IMR-90 (cell line): ENCODE data around the gene COPZ1. TPM values are rescaled to one million over a fixed set of nuclear protein-coding genes. Genes with fewer than 3 reads are reported as not detected.

Experiments
- ATAC-seq: fragments of 200-7000 bp; cut with Tn5 transposase; 2 replicates; pipeline ENCODE4 v1.9.1; 2020; ENCODE audit warnings: low read depth, mild to moderate bottlenecking, moderate library complexity
- BruUV-seq: library from RNA; stranded (reverse); fragments of 400-500 nt; replicated peaks from 2 replicates; lab custom pipeline; 2021; lab: Mats Ljungman, UMichigan
- CTCF ChIA-PET: fragments of 300-600 bp; formaldehyde crosslinking; extraction: SDS; loops from one replicate; lab custom pipeline; 2021; ENCODE audit warnings: antibody characterized with exemption; lab: Yijun Ruan, JAX
- POLR2A ChIA-PET: fragments of 300-600 bp; sonication (Branson Sonifier 250); formaldehyde crosslinking; loops from one replicate; lab custom pipeline; 2022; ENCODE audit warnings: antibody characterized with exemption; ENCODE audit not compliant: unreplicated experiment; lab: Charles Lee
- DNase-seq: peaks from one replicate; pipeline ENCODE4 v3.0.0; 2013
- H2AFZ ChIP-seq: replicated peaks from 2 replicates; pipeline ENCODE3; 2013; ENCODE audit warnings: low read length, mild to moderate bottlenecking; ENCODE audit not compliant: poor library complexity
- H2AK5ac ChIP-seq: 2 replicates; pipeline ENCODE4 v1.6.1; 2013; ENCODE audit warnings: low read depth, low read length, inconsistent platforms
- H2AK9ac ChIP-seq: replicated peaks from 2 replicates; pipeline ENCODE3; 2013; ENCODE audit warnings: mild to moderate bottlenecking, low read depth, low read length, moderate library complexity; ENCODE audit not compliant: poor library complexity
- H2BK120ac ChIP-seq: 2 replicates; pipeline ENCODE4 v1.6.1; 2013; ENCODE audit warnings: low read depth, low read length, inconsistent platforms
- H2BK15ac ChIP-seq: 3 replicates; pipeline ENCODE4 v1.6.1; 2013; ENCODE audit warnings: low read depth, low read length, inconsistent platforms
- H2BK20ac ChIP-seq: 2 replicates; pipeline ENCODE4 v1.6.1; 2013; ENCODE audit warnings: low read depth, mild to moderate bottlenecking, inconsistent platforms, low read length, moderate library complexity
- H2BK5ac ChIP-seq: 2 replicates; pipeline ENCODE4 v1.6.1; 2013; ENCODE audit warnings: mild to moderate bottlenecking, low read depth, low read length, inconsistent platforms; ENCODE audit not compliant: poor library complexity, severe bottlenecking
- H3K14ac ChIP-seq: replicated peaks from 2 replicates; pipeline ENCODE4 v1.6.1; 2013; ENCODE audit warnings: low read depth, low read length, inconsistent platforms
- H3K18ac ChIP-seq: 2 replicates; pipeline ENCODE4 v1.6.1; 2013; ENCODE audit warnings: low read depth, low read length, control low read depth
- H3K23ac ChIP-seq: 2 replicates; pipeline ENCODE4 v1.6.1; 2013; ENCODE audit warnings: low read depth, low read length, inconsistent platforms
- H3K27ac ChIP-seq: 2 replicates; pipeline ENCODE4 v1.5.1; 2013; ENCODE audit warnings: mild to moderate bottlenecking, control low read depth, low read length; ENCODE audit not compliant: insufficient read depth
- H3K27me3 ChIP-seq: 2 replicates; pipeline ENCODE4 v1.6.1; 2013; ENCODE audit warnings: low read length; ENCODE audit not compliant: control insufficient read depth, insufficient read depth
- H3K36me3 ChIP-seq: 2 replicates; pipeline ENCODE4 v1.6.1; 2013; ENCODE audit warnings: low read length, mixed read lengths; ENCODE audit not compliant: control insufficient read depth, insufficient read depth
- H3K4ac ChIP-seq: 2 replicates; pipeline ENCODE4 v1.6.1; 2013; ENCODE audit warnings: low read depth, low read length, inconsistent platforms
- H3K4me1 ChIP-seq: 2 replicates; pipeline ENCODE4 v1.6.1; 2013; ENCODE audit warnings: low read length, mixed read lengths; ENCODE audit not compliant: control insufficient read depth, insufficient read depth
- H3K4me2 ChIP-seq: 2 replicates; pipeline ENCODE4 v1.6.1; 2013; ENCODE audit warnings: low read depth, mild to moderate bottlenecking, control low read depth, low read length, moderate library complexity
- H3K4me3 ChIP-seq: 2 replicates; pipeline ENCODE4 v1.5.1; 2013; ENCODE audit warnings: low read depth, mild to moderate bottlenecking, control low read depth, low read length, moderate library complexity; ENCODE audit not compliant: insufficient read depth
- H3K56ac ChIP-seq: 2 replicates; pipeline ENCODE4 v1.6.1; 2013; ENCODE audit warnings: low read length, inconsistent platforms; ENCODE audit not compliant: insufficient read depth; ENCODE audit errors: extremely low read depth
- H3K79me1 ChIP-seq, 2 experiments: 2 replicates each; pipeline ENCODE4 v1.6.1; 2013; ENCODE audit warnings: low read length in 2 of 2, inconsistent platforms in 1 of 2, low read depth in 1 of 2
- H3K9ac ChIP-seq: 2 replicates; pipeline ENCODE4 v1.6.1; 2013; ENCODE audit warnings: low read depth, low read length, control low read depth
- H3K9me1 ChIP-seq: 2 replicates; pipeline ENCODE4 v1.6.1; 2013; ENCODE audit warnings: low read length, inconsistent platforms; ENCODE audit not compliant: insufficient read depth
- H3K9me3 ChIP-seq: 2 replicates; pipeline ENCODE4 v1.6.1; 2013; ENCODE audit warnings: low read length; ENCODE audit not compliant: control insufficient read depth, insufficient read depth
- H4K20me1 ChIP-seq: 2 replicates; pipeline ENCODE4 v1.6.1; 2013; ENCODE audit warnings: low read length, inconsistent platforms; ENCODE audit not compliant: insufficient read depth
- H4K5ac ChIP-seq: 2 replicates; pipeline ENCODE4 v1.6.1; 2013; ENCODE audit warnings: mild to moderate bottlenecking, low read depth, low read length, control low read depth
- H4K8ac ChIP-seq, 2 experiments: 2 replicates each; pipeline ENCODE4 v1.6.1; 2013; ENCODE audit warnings: low read depth in 2 of 2, low read length in 2 of 2, control low read depth in 1 of 2, inconsistent platforms in 1 of 2
- H4K91ac ChIP-seq: 2 replicates; pipeline ENCODE4 v1.6.1; 2013; ENCODE audit warnings: low read depth, low read length, inconsistent platforms; ENCODE audit not compliant: insufficient read depth
- CHD1 ChIP-seq: IDR thresholded peaks from 2 replicates; pipeline ENCODE4 v1.6.1; 2012; ENCODE audit warnings: low read depth, low read length, improper control_type of control experiment
- MAZ ChIP-seq: IDR thresholded peaks from 2 replicates; pipeline ENCODE4 v1.6.1; 2012; ENCODE audit warnings: low read depth, mild to moderate bottlenecking, low read length, improper control_type of control experiment, moderate library complexity, borderline replicate concordance
- POLR2A ChIP-seq: IDR thresholded peaks from 2 replicates; pipeline ENCODE4 v1.6.1; 2012; ENCODE audit warnings: mild to moderate bottlenecking, low read depth, low read length
- RAD21 ChIP-seq: IDR thresholded peaks from 2 replicates; pipeline ENCODE4 v1.6.1; 2012; ENCODE audit warnings: low read length, improper control_type of control experiment
- RCOR1 ChIP-seq: IDR thresholded peaks from 2 replicates; pipeline ENCODE4 v1.6.1; 2012; ENCODE audit warnings: mild to moderate bottlenecking, low read length, improper control_type of control experiment; ENCODE audit not compliant: insufficient replicate concordance
- SMC3 ChIP-seq: fragments of 150-350 bp; IDR thresholded peaks from 2 replicates; pipeline ENCODE4 v1.6.1; 2016; ENCODE audit warnings: low read depth, mild to moderate bottlenecking, antibody characterized with exemption, low read length, moderate library complexity
- WGBS, 2 experiments: methylation state at CpG; one replicate each; pipeline versions ENCODE4 v1.1.5 to v1.1.7; 2013; ENCODE audit warnings: missing lambda C conversion rate in 2 of 2; ENCODE audit not compliant: insufficient read length in 1 of 2; ENCODE audit errors: extremely low coverage in 2 of 2; 5-methylcytosine and 5-hydroxymethylcytosine counted together
- dilution Hi-C: fragments of 300-500 bp; cut with HindIII; formaldehyde crosslinking; loops from one replicate; pipeline ENCODE4 v1.14.3; 2018; ENCODE audit warnings: low sequenced_read_pairs; ENCODE audit not compliant: unreplicated experiment
- in situ Hi-C: fragments of 300-500 bp; cut with MboI; formaldehyde crosslinking; loops from 3 replicates; pipeline ENCODE4 v1.14.3; 2019; ENCODE audit warnings: low sequenced_read_pairs, inconsistent platforms, mixed read lengths
- intact Hi-C: fragments of 100-400 bp; cut with micrococcal nuclease; formaldehyde crosslinking; loops from 2 replicates; pipeline ENCODE4 v1.10.0; 2022
- polyA plus RNA-seq, 3 experiments: library from polyadenylated mRNA; depleted of rRNA; stranded (reverse); fragments of >200 nt; gene quantifications; 2 replicates each; pipeline ENCODE4 v1.2.3, GENCODE V29; 2012; ENCODE audit warnings: low replicate concordance in 1 of 3
- total RNA-seq: library from RNA; depleted of rRNA; stranded (reverse); fragments of >200 nt; gene quantifications from 2 replicates; pipeline ENCODE4 v1.2.3, GENCODE V29; 2012
- TF ChIP-seq, protein P1 (sequence below): fragments of 150-350 bp; IDR thresholded peaks from 2 replicates; pipeline ENCODE4 v1.6.1; 2017; ENCODE audit warnings: mild to moderate bottlenecking, antibody characterized with exemption, low read length, low read depth

Gene COPZ1
- total and polyA plus RNA-seq, 2 of the 4 experiments (the other 2 are of a cell fraction) = 187 to 382 TPM

DNA sequence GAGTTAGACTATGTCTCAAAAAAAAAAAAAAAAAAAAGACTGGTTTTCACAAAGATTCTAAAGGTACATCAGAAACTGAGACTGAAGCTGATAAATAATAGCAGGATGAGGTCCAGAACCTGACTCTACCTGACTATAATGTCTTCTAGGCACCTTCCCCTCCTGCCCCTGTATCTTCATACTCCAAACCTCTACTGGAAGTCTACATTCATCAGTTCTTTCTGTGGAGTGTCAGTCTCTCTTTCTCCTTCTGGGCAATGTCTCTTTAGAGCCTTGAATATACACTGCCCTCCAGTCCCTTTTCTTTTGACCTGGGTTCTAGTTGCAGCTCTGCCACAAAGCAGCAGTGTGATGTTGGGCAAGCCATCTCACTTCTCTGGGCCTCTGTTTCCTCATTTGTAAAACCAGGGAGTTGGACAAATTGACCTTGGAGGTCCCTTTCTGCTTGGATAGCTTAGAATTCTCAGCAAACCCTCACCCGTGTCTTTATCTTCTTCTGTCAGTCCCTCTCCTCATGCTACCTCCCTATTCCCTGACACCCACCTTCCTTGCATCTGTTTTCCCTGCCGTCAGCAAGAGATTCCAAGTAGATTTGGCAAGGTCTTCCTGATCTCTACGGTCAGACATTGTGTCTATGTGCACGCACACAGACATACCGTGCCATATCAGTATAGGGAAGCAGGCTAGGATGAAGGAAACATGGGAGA is 28.4 kb upstream of the COPZ1 start (continued):
- TF ChIP-seq, protein P1, sequence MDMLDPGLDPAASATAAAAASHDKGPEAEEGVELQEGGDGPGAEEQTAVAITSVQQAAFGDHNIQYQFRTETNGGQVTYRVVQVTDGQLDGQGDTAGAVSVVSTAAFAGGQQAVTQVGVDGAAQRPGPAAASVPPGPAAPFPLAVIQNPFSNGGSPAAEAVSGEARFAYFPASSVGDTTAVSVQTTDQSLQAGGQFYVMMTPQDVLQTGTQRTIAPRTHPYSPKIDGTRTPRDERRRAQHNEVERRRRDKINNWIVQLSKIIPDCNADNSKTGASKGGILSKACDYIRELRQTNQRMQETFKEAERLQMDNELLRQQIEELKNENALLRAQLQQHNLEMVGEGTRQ = no peak
- TF ChIP-seq POLR2A = no peak
- no peak for TF ChIP-seq RCOR1
- TF ChIP-seq SMC3 = no peak
- TF ChIP-seq RAD21 = no peak

DNA sequence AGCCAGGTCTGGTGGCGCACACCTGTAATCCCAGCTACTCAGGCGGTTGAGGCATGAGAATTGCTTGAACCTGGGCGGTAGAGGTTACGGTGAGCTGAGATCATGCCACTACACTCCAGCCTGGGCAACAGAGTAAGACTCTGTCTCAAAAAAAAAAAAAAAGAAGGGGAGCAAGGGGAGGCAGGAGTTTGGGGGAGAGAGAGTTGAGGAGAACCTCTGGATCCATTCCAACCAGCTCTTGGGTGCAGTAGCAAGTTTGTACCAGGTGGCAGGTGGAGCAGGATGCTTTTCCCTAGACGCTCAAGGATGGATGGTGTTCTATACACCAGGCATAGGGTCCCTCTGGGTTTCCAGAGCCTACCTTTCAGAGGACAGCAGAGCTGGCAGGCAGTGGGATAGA is 26.0 kb upstream of the COPZ1 start:
- dilution Hi-C loops = no loop called here
- Histone ChIP-seq H2AK9ac (no peak overlapping the region), H3K27ac (no peak overlapping the region), H2BK5ac (no peak overlapping the region), H4K20me1 (no peaks in the 10 kb centered on the region), H3K79me1 (no peaks in the 10 kb centered on the region), H3K56ac (no peak overlapping the region), H2AFZ (no peak overlapping the region), H2BK20ac (no peak overlapping the region), H3K9me1 (0 out of 2 replicates have a peak, but pooled peaks cover 3% of the 10 kb centered on the region), H3K14ac (no peak overlapping the region), H2BK15ac (no peak overlapping the region), H2BK120ac (no peak overlapping the region), H3K4me1 (peaks cover 6% of the 10 kb centered on the region), H4K91ac (no peak overlapping the region), H3K36me3 (no peaks in the 10 kb centered on the region), H3K9me3 (no peaks in the 10 kb centered on the region), H4K8ac (no peak overlapping the region), H3K9ac (no peak overlapping the region), H3K4me2 (no peak overlapping the region), H3K4me3 (no peak overlapping the region), H3K27me3 (peaks cover 29% of the 10 kb centered on the region), H3K18ac (no peak overlapping the region), H3K4ac (no peak overlapping the region), H4K5ac (no peak overlapping the region), H3K23ac (no peak overlapping the region), H2AK5ac (no peak overlapping the region)
- TF ChIP-seq CHD1 (no peak), MAZ (no peak), RAD21 (no peak)
- ChIA-PET POLR2A (no interaction called here), CTCF (no interaction called here)
- in situ Hi-C loops = no loop called here
- DNase-seq = no peak
- no peak for ATAC-seq
- intact Hi-C loops = no loop called here
- BruUV-seq = no TSS peak
- WGBS, 2 experiments = 80% methylated on average over 1 of the region's 5 CpGs; no CpG with 5 or more reads in 1 of the 2 experiments
